Activated CD4-positive, alpha-beta T cell treated with anti-CD3 and anti-CD28 coated beads for 48 hours (primary cell): ENCODE data around the gene API5.

Source experiments
- DNase-seq: peaks from one replicate; pipeline ENCODE4 v3.0.0-alpha.2; 2020

Gene API5

GRCh38 chr11:43360361-43361032 is 48.7 kb downstream of the API5 start:
- DNase-seq, result no peak

GRCh38 chr11:43366677-43367076 is 54.9 kb downstream of the API5 start:
- no peak for DNase-seq

- no peak for DNase-seq
These were observed 55.8 kb downstream of the API5 start for GRCh38 chr11:43367382-43368178.

GRCh38 chr11:43376065-43376464 is 64.3 kb downstream of the API5 start:
- DNase-seq, result no peak

- DNase-seq, result no peak
These were observed 64.8 kb downstream of the API5 start for GRCh38 chr11:43376594-43376993.

- DNase-seq, result no peak
These were observed 65.6 kb downstream of the API5 start for GRCh38 chr11:43377389-43377788.

GRCh38 chr11:43378897-43379296 is 67.1 kb downstream of the API5 start:
- DNase-seq, result no peak

GRCh38 chr11:43381802-43382201 is 70.0 kb downstream of the API5 start:
- no peak for DNase-seq

GRCh38 chr11:43382614-43383013 is 70.8 kb downstream of the API5 start:
- DNase-seq, result no peak

- no peak for DNase-seq
These were observed 72.6 kb downstream of the API5 start for GRCh38 chr11:43384393-43384792.

- DNase-seq, result no peak
These were observed 80.9 kb downstream of the API5 start for GRCh38 chr11:43392713-43393112.

- DNase-seq, result no peak
These were observed 82.1 kb downstream of the API5 start for GRCh38 chr11:43393765-43394355.
